CD1c-positive myeloid dendritic cell (primary cell): ENCODE data around the gene LZTFL1.

Experiments
- DNase-seq: peaks from one replicate; pipeline ENCODE4 v3.0.0-alpha.2; 2016; ENCODE audit errors: extremely low spot score

The LZTFL1 gene

DNA sequence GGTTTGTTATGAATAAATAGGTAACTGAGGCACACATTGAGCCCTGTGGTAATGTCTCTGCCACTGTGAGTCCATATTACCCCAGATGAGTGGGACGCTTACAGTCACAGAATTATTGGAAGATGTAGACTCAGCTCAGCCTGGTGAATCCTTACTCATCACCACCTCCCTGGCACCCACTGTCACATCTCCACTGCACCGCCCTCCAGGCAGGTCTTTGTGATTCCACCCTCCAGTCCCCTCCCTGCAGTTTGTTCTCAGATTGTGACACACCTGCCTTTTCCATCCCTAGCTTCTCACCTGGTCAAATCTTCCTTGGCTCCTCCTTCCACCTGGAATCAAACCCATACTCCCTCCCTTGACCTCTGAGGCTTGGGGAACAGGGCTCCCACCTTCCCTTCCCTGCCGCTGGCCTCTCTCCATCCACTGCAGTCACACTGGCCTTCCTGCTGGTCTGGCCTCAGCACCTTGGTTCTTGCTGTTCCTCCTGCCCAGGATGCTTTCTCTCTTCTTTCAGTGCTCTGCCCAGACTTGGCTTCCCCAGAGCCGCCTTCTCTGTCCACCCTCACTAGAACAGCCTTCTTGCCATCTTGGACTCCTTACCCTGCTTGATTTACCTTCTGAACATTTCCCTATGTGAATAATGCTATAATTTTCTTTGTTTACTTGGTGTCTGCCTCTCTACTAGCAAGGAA, 55.0 kb downstream of the LZTFL1 start:
- DNase-seq: no peak

DNA sequence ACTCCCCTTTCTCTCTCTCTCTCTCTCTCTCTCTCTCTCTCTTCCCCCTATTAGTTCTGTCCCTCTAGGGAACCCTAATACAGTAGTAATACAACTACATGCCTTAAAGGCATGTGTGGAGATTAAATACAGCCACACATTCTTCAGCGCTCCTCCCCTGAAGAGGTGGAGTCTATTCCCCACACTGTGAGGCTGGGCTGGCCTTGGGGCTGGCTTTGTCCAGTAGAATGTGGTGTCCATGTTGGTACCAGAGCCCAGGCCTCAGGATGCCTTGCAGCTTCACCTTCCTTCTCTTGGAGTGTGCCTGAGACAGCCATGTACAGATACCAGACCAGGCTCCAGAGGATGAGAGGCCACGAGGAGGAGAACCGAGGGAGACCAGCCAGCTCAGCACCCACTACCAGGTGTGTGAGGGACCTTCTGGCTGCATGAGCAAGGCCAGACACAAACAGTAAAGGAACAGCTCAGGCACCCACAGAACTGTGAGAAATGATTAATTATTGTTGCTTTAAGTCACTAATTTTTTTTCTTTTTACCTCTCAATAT, 56.2 kb downstream of the LZTFL1 start:
- DNase-seq: no peak

DNA sequence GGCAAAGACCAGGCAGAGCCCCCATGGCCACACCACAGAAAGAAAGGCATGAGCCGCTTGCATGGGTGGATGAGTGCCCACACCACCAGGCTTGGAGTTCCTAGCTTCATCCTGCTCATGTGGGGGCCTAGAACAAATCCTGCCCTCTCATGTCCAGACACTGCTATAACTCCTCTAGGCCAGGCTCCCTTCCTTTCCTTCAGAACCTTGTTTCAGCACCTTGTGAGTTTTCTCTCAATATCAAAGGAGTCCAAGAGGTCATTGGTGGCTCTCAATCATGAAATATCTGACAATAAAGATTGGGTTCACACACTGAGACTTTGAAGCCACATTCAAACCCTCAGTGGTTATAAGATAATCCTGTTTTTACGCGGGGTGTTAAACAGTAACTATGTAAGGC, 58.3 kb downstream of the LZTFL1 start:
- no peak for DNase-seq

DNA sequence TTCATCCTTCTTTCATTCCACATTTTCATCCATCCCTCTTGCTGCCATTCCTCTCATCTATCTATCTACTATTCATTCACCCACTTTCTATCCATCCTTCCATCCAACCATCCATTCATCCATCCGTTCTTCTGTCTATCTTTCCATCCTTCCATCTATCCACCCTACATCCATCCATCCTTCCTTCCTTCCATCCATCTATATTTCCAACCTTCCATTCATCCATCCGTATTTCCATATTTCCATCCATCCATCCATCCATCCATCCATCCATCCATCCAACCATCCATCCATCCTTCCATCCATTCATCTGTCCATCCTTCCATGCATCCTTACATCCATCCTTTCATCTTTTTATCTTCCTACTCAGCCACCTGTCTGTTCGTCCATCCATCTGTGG, 59.5 kb downstream of the LZTFL1 start:
- no peak for DNase-seq

DNA sequence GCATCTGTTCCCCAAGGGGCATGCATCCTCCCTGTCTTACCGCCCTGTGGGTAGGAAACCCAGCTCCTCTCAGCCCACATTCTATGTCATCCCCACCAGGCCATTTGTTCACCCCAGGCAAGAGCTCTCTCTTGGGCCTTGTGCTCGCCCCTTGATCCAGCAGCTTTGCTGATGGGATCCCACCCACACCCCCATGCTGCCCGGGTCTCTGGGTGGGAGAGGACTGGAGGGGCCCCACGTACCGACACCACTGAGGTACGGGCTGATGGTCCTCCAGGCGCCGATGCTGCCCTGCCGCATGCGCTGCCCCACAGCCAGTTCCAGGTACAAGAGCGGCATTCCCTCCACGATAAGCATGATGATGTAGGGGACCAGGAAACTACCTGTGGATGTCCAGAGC, 60.1 kb downstream of the LZTFL1 start:
- DNase-seq: no peak

DNA sequence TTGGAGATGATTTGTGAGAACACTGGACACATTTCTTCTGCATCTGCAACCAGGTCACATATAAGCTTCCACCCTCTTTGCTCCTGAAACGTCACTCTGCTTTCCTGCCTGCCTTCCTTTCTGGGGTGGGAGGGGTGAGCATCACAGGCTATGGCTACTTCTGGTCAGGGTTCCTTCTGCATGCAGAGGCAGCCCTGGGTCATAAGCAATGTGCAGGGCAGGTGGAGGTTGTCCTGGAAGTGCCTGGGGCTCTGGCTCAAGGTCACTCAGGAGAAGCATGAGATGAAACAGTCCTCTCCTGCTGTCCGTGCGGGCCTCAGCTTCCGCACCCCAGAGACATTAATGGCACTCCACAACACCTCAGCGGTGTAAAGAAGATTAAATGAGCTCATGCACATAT, 60.6 kb downstream of the LZTFL1 start:
- DNase-seq: no peak

DNA sequence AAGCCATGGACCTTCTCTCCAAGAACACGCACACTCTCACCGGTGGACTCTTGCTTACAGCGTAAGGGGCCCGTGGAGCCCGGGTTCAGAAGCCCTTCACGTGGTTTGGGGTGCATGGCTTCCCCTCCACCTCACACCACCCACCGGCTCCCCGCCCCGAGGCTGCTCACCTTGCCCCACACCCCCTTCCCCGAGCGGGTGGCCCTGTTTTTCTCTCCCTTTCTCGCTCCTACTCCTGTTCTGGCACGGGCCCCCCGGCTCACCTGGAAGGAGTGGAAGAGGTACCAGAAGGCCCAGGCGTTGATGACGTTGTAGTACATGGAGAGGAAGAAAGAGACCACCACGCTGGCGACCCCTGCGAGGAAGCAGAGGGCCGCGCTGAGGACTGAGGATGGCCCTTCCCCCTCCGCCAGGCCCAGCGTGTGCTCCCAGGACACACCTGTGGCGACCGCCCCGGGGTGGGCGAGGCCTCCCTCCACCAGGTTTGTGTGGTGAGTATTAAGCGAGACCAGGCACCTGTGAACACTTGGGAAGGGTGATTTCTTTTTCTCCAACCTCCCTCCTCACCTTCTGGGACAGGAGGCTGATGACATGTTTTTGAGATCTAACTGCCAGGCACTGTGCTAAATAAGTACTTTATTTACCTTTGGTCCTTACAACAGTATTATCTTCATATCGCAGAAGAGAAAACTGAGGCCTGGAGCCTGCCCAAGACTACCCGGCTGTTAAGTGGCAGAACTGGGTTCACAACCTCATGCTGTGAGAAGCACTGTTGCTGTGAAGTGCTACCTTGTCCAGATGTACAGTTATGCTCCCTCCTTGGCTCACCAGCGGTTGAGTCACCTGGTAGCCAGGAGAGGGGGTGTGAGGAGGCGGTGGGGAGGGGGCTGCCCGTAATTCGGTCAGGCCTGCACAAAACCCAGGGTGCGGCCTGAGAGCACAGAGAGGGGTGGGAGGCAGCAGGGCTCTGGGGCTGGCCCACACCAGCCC, 61.9 kb downstream of the LZTFL1 start:
- no peak for DNase-seq

DNA sequence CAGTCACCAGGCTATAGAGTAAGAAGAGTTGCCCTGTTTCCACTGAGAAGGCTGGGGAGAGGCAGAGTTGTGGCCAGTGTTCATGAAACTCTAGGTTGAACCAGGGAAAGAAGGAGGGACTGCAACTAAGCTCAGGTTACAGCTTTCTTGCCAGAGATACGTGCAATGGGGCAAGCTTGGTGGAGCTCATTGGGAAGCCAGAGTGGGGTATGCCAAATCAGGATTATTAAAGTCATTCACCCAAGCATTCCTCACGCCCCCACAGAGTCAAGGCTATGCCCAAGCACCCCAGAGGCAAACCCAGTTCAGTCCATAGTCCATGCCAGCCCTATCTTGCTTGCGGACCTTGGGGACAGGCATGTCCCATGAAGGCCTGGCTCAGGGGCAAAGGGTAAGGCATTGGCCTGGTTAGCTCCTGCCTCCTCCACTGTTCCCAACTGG, 63.1 kb downstream of the LZTFL1 start:
- DNase-seq: no peak

DNA sequence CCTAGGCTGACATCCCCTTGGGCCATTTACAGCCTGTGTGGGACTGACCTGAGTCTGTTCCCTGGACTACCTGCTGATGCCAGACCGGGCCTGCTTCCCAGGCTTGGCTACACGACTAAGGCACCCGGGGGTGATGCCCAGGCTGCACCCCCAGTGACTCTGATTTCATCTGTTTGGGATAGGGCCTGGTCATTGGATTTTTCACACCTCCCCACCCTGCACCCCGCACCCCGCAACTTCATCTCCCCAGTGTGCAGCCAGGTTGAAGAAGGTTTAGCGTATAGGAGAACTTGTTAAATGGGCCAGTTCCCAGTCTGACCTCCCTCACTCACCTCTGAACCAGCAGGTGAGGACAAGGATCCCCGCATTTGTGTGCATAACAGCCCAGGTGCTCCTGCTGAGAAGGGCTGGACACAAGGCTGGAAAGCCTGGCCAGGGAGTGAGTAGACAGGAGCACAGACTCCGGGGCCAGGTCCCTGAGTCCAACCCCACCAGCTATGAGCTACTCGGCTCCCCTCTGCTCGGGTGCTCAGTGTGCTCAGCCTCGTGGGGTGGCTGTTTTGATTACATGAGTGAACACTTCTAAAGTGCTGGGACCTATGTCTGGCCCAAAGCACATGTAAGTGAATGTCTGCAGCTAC, 64.1 kb downstream of the LZTFL1 start:
- no peak for DNase-seq

DNA sequence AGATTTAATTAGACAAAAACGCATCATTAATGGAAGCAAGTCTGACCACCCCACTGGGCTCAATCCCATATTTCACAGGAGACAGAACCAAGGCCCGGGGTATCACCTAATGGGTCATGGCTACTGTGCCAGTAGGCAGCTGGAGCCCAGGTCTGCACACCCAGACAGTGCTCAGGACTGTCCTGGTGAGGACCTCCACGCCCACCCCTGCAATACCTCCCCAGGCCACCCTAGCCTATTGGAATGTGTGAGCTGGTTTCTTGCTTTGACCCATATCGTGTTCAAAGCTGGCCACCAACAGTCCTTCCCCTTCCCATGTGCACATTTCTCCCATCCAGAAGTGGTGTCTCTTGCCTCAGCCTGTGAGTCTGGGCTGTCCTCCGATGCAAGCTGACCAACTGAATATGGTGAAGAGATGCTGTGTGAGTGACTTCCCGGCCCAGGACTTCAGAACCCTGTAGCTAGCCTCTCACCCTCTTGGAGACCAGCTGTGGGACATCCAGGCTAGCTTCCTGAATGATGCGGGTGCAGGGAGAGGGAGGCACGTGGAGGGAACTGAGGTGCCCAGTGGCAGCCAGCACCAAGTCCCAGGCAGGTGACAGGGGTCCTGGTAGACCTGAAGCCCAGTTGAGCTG, 64.7 kb downstream of the LZTFL1 start:
- no peak for DNase-seq

DNA sequence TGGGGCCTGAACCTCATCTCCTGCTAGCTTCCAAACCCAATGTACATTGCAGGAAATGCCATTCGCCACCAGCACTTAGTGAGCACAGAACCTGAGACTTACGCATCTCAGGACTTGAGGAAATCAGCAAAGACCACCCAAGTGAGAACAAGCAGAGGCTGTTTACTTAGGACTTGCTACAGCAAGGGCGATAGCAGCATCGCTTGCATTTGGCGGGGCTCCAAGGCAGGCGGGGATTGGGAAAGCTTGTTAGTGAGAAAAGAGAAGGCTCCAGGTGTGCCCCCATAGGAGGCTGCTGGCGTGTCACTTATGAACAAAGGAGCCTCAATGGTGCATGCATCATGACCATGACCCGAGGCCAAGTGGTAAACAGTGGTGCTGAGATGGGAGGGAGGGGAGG, 65.3 kb downstream of the LZTFL1 start:
- no peak for DNase-seq

DNA sequence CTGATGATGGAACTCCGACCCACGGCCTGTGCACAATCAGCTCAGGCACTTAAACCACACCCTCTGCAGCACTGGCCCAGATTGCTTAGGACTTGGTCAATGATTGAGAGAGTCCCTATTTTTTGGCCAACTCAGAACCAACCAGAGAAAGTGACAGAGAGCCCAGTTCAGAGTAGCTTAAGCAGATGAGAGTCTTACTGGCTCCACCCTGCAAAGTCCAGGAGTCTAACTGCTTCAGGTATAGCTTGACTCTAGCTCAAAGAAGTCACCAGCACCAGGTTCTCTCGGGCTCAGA, 65.7 kb downstream of the LZTFL1 start:
- DNase-seq: no peak

DNA sequence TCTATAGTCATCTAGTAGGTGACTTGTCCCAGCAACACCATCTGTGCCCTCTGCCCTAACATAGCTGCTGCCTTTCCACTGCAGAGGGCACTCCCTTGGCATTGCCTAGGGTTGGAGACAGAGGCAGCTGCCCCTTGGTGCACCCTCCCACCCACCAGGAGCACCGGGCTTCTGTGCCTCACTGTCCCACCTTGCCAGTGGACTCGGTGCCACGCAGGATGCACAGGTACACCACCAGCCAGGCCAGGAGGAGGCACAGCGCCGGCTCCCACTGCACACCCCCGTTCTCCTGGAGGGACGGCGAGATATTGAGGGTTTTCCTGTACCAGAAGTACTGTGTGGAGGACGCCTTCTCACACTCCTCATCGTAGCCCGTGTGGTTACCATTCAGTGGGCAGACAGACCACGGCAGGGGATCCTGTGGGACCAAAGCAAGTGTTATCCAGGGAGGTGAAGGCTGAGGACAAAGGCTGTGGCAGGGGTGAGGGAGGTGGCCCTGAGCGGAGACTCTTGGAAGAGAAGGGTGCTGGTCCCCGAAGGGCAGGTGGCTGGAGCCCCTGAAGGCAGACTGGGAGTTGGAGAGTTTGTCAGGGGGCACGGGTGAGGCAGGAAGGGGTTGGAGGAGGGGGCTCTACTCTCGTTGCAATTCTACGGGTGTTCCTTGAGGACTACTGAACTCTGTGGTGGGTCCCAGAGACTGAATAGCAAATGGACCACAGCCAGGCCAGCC, 66.2 kb downstream of the LZTFL1 start:
- no peak for DNase-seq

DNA sequence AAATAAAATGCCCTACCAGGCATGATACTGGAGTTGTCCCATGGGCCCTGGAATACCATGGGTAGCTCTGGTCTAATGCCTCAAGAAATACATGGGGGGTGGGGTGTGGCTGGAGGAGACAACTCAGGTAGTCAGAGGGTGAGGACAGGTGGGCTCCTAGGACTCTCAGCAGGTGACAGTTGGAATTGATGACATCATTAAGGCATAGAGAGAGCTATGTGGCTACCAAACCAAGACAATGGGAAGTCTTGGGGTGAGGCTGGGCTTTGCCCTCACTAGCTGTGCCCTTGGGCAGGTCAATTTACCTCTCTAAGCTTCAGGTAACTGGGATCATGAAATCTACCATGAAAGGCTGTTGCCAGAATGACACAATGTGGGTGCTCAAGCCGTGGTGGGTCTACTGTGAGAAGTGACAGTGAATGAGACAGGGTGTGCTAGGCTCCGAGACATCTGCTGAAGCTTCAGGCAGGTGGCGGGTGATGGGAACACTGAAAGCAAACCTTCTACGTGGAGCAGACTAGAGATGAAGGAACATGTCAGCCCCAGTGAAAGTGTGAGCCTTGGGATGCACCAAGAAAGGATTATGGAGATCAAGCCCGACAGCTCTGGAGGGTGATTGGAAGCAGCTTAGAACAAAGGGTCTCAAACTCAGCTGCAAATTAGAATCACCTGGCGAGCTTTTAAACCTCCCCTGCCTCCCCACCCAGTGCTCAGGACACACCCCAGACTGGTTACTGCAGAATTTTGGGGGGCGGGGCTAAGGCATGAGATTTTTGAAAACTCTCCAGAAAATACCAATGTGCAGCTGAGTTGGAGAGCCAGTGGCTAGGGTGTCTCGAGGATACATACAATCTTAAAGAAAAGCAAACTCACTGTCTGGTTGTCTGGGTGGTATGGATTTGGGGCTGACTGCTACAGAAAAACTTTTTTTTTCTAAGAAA, 67.1 kb downstream of the LZTFL1 start:
- no peak for DNase-seq

DNA sequence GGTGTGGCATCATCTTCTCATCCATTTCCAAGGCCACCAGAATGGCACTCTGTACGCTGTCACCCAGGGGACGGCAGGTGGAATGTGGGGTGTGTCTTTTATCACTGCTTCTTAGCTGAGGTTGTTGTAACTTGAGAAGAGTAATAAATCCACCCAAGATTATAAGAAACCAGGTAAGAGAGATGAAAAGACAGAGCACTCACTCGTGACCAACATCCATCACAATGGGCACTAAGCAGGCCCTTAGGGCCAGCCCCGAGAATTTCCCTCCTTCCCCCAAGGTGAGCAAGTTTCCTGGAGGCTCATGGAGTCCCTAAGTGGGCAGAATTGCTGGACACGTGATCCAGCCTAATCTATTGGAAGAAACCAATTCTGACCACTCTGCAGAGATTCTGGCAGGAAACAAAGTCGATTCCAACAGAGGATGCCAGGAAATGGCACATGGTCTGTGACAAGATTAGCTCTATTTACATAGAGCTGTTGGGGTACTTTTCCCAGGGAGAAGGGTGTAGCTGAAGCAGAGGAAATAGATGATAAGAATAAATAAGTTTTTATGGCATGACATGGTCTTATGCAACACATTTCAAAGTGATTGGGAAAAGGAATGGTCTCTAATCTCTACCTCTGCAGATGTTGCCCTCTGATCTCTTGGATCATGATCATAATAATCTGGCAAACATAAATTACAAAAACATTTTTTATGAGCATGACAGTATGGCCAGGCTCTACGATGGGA, 68.0 kb downstream of the LZTFL1 start:
- DNase-seq: no peak
